HG02678 (cell line): ENCODE results near the gene SLC25A19.
"Not testable (repeated sequence)": the region's sequence is repeated elsewhere in the genome, so short reads cannot be mapped to it uniquely, and the experiment has no call there.

Source experiments
- ATAC-seq: cut with Tn5 transposase; IDR thresholded peaks from one replicate; pipeline ENCODE4 v1.9.1; 2021; ENCODE audit warnings: mild to moderate bottlenecking, moderate library complexity; ENCODE audit not compliant: unreplicated experiment

Gene SLC25A19

GRCh38 chr17:75307957-75308731 lies 18.9 kb upstream of the SLC25A19 start:
- ATAC-seq, result no peak

- no peak for ATAC-seq
Observed at GRCh38 chr17:75301502-75302206, 12.4 kb upstream of the SLC25A19 start.

- no peak for ATAC-seq
Observed at GRCh38 chr17:75301049-75301448, 11.8 kb upstream of the SLC25A19 start.

GRCh38 chr17:75300280-75300679 lies 11.0 kb upstream of the SLC25A19 start:
- no peak for ATAC-seq

- peak; percentile 76 for ATAC-seq
Observed at GRCh38 chr17:75295201-75296158, 6.2 kb upstream of the SLC25A19 start.

- not testable (repeated sequence) for ATAC-seq
Observed at GRCh38 chr17:75292810-75293448, 3.7 kb upstream of the SLC25A19 start.

- ATAC-seq, result peak; percentile 17
Observed at GRCh38 chr17:75289832-75290337, 652 bp upstream of the SLC25A19 start.

GRCh38 chr17:75288770-75289114 lies 491 bp downstream of the SLC25A19 start:
- ATAC-seq, result peak; percentile 1

GRCh38 chr17:75288359-75288758 lies 874 bp downstream of the SLC25A19 start:
- ATAC-seq, result no peak

- no peak for ATAC-seq
Observed at GRCh38 chr17:75287221-75287620, 2.0 kb downstream of the SLC25A19 start.

- ATAC-seq, result no peak
Observed at GRCh38 chr17:75285123-75285522, 4.1 kb downstream of the SLC25A19 start.

GRCh38 chr17:75280189-75280588 lies 9.0 kb downstream of the SLC25A19 start:
- ATAC-seq, result not testable (repeated sequence)

- ATAC-seq, result no peak
Observed at GRCh38 chr17:75277664-75278071, 11.6 kb downstream of the SLC25A19 start.

GRCh38 chr17:75273977-75274708 lies 15.1 kb downstream of the SLC25A19 start:
- ATAC-seq, result no peak

GRCh38 chr17:75272848-75273184 lies 16.4 kb downstream of the SLC25A19 start:
- ATAC-seq, result no peak

GRCh38 chr17:75271955-75272847 lies 17.0 kb downstream of the SLC25A19 start:
- no peak for ATAC-seq

- peak; percentile 73 for ATAC-seq
Observed at GRCh38 chr17:75271233-75271954, 17.8 kb downstream of the SLC25A19 start.

GRCh38 chr17:75270966-75271232 lies 18.3 kb downstream of the SLC25A19 start, which contains the start of gene MIF4GD:
Gene MIF4GD, minus strand, starts transcription at chr17:75271231. Its CDS starts 1,036 bp downstream, at chr17:75270195.
- no peak for ATAC-seq
